ENCODE measurements around the gene SEC11C.

The SEC11C gene

GRCh38 chr18:59202258-59202820, 62.7 kb downstream of the SEC11C start:
- Histone ChIP-seq H3K27me3 (replicated peaks) (peaks cover 16% of the 10 kb centered on the region), H3K36me3 (replicated peaks) (no peaks in the 10 kb centered on the region), H3K4me3 (ENCODE audit: low read depth, low read length) (no peak overlapping the region), H3K27ac (no peak overlapping the region)
- TF ChIP-seq, protein P1, sequence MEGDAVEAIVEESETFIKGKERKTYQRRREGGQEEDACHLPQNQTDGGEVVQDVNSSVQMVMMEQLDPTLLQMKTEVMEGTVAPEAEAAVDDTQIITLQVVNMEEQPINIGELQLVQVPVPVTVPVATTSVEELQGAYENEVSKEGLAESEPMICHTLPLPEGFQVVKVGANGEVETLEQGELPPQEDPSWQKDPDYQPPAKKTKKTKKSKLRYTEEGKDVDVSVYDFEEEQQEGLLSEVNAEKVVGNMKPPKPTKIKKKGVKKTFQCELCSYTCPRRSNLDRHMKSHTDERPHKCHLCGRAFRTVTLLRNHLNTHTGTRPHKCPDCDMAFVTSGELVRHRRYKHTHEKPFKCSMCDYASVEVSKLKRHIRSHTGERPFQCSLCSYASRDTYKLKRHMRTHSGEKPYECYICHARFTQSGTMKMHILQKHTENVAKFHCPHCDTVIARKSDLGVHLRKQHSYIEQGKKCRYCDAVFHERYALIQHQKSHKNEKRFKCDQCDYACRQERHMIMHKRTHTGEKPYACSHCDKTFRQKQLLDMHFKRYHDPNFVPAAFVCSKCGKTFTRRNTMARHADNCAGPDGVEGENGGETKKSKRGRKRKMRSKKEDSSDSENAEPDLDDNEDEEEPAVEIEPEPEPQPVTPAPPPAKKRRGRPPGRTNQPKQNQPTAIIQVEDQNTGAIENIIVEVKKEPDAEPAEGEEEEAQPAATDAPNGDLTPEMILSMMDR (IDR thresholded peaks at IDR 0.05; ENCODE audit: low read depth, low read length, missing control alignments), result no peak
- DNase-seq, result no peak
- in situ Hi-C loops (cut with HindIII; ENCODE audit: low pct_ligation_motif_present, low sequenced_read_pairs), result no loop called here

DNA sequence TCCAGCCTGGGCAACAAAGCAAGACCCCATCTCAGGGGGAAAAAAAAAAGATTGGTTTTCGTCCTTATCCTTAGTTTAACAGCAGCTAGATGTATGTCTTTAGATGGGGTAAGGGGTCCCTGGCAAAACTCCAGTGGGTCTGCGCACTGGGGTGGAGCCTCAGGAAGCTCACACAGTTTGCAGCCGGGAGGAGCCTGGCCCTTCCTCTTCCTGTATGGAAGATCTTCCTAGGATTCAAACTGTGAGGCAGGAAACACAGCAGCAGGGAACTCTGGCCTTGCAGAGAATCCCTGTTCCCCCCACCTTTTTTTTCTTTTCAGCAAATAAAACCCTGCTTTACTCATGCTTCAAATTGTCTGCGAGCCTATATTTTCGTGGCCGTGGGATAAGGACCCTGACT, 67.8 kb downstream of the SEC11C start:
- no peak overlapping the region for H3K27ac ChIP-seq
- in situ Hi-C loops (cut with HindIII; ENCODE audit: low pct_ligation_motif_present, low sequenced_read_pairs), result no loop called here
- TF ChIP-seq, protein P1 (IDR thresholded peaks at IDR 0.05; ENCODE audit: low read depth, low read length, missing control alignments), result no peak
- no peak overlapping the region for H3K4me3 ChIP-seq (ENCODE audit: low read depth, low read length)
- H3K36me3 ChIP-seq (replicated peaks), result no peaks in the 10 kb centered on the region
- DNase-seq, result no peak
- peaks cover 8% of the 10 kb centered on the region for H3K27me3 ChIP-seq (replicated peaks)
